Jurkat, Clone E6-1 (cell line): ENCODE measurements around the gene PCSK6. TPM values are rescaled to one million over a fixed set of nuclear protein-coding genes. Genes with fewer than 3 reads are reported as not detected.

Experiments
- DNase-seq: peaks from one replicate; pipeline ENCODE4 v3.0.0-alpha.2; 2011; ENCODE audit warnings: low read depth, low spot score
- H3K4me3 ChIP-seq: 2 replicates; pipeline ENCODE4 v1.5.1; 2011; ENCODE audit warnings: mild to moderate bottlenecking, low read length, control low read depth, moderate library complexity
- polyA plus RNA-seq: library from polyadenylated mRNA; unstranded; fragments of >200 nt; gene quantifications from one replicate; pipeline ENCODE4 v1.2.1, GENCODE V29; 2012; ENCODE audit warnings: missing spikeins; ENCODE audit not compliant: insufficient read length, insufficient read depth

Gene PCSK6
- 9.2 TPM for polyA plus RNA-seq

DNA sequence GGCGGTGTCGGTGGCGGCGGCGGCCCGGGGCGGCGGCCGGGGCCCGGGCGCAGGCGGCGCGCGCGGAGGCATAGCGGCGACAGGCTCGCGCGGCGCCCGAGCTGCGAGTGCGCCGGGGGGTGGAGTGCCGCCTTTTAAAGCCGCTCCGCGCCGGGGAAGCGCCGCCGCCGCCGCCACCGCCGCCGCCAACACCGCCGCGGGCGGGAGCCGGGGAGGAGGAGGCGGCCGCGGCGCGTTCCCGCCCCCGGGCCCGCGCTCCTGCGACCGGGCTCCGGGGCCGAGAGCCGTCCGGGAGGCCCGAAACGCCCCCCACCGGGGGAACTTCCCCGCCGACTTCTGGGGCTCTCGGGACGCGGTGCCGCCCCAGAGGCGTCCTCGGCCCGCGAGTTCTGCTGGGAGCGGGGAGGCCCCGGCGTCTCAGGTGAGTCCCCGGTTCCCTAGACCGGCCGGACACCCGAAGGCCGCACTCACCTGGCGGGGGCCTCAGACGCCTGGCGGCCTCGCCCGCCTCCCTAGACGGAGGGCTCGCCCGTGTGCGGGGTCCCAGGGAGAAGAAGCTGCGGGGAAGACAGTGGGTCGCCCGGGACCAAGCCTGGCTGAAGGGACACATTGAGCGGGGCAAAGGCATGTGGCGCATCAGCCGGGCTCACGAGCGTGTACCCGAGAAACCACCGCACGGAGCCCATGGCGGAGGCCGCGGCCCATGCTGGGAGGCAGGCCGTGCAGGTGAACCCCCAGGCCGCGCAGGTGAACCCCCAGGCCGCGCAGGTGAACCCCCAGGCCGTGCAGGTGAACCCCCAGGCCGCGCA is at the start of gene PCSK6:
Gene PCSK6 (minus strand): TSS at position 109 of the 809 bp plus-strand sequence. CDS start 37 bp downstream, at position 72.
- H3K4me3 ChIP-seq, result no peak within 1 kb of the TSS
- no peak for DNase-seq

DNA sequence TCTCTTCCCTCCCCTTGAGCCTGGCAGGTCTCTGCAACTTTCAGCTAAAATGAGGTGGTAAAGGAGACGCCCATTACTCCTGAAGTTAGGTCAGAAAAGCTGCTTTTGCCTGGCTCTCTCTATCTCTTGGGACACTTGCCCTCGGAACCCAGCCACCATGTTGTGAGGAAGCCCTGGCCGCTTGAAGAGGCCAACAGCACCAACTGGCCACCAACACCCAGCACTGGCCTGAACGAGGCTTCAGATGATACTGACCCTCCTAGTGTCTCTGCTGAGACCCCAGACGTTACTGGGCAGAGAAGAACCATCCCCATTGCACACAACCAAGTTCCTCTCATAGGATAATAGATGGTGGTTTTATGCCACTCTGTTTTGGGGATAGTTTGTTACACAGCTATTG is 49.5 kb upstream of the PCSK6 start:
- no peak for DNase-seq
- H3K4me3 ChIP-seq, result no peak overlapping the region

DNA sequence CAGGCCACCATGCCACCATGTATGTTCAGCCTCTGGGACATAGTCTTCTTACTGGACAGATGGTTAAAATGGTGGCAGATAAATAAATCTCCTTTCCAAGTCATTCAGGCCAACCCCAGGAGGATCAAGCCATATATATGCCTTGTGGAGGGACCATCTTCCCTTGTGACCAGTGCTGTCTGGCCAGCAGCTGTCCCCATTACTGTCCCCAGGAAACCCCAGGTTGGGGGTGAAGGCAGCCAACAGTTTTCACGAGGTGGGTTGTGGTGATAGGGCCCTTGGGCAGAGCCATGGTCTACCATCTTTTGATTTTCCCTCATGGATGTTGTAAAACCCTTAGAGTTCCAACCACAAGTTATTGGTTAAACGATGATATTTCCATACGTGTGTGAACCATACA is 48.7 kb upstream of the PCSK6 start:
- no peak for DNase-seq
- H3K4me3 ChIP-seq, result no peak overlapping the region

DNA sequence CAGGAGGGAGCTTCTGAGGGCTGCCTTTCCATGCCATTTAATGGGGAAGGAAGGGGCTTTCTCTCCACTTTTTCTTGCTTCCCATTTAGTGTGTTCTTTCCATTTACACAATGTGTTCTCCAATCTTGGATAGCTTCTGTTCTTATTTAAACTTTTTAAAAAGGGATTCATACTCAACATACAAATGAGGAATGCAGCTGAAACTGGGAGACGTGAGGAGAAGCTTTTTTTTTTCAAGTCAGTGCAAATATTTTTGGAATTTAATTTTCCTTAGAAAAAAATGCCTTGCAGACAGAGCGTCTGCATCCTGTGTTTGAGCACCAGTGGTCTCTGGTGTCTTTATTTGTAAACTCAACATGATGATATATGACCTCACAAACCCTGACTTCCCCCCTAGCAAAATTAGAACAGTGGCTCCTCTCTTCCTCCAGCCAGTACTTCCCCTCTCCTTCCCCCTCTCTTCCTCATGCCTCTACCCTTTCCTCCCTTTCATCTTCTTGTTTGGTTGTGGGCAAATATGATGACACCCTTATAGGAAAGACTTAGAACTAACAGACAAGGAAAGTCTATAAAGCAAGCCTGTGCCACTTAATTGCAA is 48.1 kb upstream of the PCSK6 start:
- no peak overlapping the region for H3K4me3 ChIP-seq
- no peak for DNase-seq

DNA sequence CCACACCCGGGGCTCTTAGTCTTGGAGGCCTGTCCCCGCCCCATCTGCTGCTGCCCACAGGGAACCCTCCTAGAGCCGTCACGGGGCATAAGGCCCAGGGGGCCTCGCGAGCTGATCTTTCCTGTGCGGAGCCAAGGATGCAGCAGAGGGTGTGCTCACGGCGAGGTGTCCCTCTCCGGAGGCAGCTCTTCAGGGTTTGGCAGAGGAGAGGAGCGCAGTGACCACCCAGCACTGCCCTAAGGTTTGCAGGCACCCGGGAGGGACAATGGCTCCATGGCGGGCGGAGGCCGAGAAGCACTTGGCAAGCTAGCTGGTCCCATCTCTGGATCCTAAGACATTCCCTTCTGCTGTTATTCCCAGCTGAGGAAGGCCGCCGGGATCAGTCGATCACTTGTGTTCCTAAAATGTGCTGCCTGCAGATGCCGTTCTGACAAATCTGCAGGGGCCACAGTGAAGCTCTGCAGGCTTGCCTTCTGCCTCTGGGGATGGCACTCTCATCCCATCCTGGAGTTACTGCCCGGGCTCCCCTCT is 47.4 kb upstream of the PCSK6 start:
- H3K4me3 ChIP-seq, result no peak overlapping the region
- no peak for DNase-seq

DNA sequence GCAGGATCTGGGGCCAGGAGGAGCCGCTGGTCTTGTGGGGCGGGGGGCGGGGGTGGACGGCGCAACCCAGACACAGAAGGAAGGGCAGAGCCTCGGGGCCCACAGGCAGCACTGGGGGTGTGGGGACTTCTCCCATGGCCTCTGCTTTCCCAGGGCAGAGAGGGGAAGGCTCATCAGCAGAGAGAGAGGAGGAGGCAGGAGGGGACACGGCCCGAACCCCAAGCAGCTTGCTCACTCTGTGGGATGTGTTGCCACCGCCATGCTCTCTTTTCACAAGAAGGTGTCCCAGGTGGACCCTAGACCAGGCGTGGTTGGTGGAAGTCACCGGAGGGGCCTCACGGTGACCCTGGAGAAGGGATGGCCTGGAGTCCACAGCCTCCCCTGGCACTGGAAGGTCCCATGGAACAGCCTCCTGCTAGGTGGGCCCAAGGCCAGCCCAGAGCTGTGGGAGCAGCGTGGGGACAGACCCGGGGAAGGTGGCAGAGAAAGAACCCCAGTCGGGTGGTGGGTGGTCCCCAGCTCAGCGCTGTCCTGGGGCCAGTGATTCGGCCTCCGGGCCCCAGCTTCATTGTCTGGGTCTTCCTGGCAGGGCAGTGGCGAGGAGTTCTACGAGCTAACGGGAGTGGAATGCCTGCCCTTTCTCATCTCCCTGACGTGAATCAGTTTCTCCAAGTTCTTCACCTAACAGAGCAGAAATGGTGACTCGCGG is 46.8 kb upstream of the PCSK6 start:
- DNase-seq, result no peak
- H3K4me3 ChIP-seq, result no peak overlapping the region

DNA sequence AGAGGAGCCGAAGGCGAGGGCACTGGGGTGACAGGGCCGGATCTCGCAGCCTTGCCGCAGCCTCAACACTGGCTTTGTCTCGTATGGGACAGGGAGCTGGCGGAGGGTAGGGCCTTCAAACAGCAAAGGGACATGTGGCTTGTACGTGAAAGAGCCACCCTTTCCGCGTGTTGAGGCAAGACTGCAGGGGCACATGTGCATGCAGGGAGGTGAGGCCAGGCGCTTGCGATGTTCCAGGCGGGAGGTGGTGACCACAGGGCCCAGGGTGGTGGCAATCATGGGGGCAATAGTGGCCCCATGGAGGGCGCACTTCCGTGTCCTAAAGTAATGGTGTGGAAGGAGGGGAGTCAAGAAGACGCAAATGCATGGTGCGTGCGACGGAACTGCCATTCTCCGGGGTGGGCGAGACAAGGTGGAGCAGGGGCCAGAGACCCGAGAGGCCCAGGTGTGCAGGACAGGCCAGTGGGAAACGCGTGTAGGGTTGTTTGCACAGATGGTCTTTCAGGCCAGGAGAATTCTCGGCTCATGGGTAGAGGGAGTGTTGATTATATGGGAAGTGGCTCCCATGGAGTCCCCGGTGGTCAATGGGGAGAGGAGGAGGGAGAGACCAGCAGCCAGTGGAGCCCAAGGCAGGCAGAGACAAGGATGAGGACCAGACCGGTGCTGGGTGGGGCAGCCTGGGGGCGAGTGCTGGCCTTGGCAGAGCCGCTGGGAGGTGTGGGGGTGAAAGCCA is 45.8 kb upstream of the PCSK6 start:
- H3K4me3 ChIP-seq, result no peak overlapping the region
- DNase-seq, result no peak

DNA sequence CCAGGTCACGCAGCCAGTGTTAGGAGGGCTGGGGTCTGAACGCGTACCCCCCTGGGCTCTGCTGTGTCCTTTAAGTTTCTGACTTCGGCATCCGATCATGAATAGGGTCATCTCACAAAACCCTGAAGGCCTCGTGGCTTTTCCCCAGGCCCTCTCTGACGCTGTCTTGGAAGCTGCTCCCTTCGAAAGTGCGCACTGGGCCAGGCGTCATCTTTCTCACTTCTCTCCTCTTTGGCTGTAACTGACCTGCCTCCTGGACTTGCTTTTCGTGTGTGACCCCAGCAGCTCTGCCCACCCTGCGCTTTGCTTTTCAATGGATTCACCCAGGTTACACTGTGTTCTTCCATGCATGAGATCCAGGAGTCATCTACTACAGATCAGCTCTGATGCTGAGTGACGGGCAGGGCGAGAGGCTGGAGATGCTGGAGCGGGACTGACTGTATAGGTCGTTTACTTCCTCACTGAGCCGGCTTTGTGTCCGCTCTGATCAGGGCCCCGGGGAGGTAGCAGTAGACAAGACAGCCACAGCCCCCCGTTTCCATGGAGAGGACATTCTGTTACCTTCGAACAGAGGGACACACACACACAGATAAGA is 45.0 kb upstream of the PCSK6 start:
- no peak overlapping the region for H3K4me3 ChIP-seq
- no peak for DNase-seq

DNA sequence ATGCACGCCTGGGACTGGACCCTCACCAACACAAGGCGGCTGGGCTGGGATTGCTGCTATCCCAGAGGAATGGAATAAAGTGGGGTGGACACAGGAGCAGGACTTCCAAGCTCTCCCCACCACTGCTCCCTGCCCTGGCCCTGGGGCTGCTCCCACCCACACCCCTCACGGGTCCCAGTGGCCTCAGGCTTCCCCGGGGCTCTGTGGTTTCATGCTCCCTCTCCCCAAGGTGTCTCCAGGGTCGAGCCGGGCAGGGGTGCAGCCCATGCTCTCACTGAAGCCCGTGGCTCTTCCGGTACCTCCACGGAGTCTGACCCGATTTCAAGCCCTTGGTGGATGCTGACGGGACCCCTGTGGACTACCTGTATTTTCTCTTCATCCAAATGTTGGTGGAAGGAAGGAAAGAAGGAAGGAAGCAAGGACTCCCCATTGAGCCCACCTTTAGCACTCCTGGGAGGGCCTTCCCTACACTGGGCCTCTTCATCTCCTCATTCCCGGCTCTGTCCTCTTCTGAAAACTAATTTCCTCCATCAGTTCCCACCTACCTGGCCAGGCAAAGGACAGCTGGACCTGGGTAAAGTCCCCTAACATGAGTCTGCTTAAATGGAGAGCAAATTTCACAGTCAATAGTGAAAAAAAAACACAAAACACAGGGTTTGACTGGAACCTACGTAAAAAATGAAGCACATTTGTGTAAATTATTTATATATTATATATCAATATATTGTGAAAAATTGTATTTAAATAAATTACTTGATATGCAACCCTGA is 44.0 kb upstream of the PCSK6 start:
- no peak for DNase-seq
- no peak overlapping the region for H3K4me3 ChIP-seq

DNA sequence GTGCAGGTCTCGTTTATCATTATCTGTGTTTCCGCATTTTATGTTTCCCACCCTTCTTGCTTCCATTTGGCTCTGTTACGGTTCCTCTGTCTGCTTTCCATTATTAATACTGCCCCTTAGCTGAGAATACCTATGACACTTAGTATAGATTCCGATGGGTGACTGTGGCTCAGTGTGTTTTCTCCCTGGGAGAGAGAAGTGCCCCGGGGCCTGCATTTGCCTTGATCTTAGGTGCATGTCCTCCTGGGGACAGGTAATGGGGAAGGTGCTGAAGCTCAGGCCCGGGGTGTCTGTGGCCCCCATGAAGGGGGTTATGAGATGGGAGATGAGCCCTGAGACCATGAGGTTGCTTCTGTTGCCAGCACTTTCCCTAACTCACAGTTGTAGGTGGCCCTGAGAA is 43.4 kb upstream of the PCSK6 start:
- no peak for DNase-seq
- H3K4me3 ChIP-seq, result no peak overlapping the region

DNA sequence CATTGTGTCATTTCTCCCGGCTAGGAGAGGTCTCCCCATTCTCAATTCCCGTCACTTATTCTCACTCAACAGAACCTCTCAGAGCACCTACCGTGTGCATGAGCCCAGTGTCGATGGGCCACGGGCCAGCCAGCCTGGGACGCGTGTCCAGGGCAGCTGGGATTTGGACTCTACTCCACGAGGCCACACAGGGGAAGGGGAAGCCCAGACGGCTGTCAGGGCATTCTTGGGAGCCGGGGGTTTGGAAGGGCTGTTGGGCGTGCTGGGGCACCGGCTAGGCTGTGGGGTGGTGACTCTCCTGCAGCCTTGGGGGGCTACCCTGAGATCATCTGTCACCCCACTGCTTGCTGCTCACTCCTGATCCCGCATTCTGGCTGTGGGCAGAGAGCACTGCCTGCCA is 41.7 kb upstream of the PCSK6 start:
- DNase-seq, result no peak

DNA sequence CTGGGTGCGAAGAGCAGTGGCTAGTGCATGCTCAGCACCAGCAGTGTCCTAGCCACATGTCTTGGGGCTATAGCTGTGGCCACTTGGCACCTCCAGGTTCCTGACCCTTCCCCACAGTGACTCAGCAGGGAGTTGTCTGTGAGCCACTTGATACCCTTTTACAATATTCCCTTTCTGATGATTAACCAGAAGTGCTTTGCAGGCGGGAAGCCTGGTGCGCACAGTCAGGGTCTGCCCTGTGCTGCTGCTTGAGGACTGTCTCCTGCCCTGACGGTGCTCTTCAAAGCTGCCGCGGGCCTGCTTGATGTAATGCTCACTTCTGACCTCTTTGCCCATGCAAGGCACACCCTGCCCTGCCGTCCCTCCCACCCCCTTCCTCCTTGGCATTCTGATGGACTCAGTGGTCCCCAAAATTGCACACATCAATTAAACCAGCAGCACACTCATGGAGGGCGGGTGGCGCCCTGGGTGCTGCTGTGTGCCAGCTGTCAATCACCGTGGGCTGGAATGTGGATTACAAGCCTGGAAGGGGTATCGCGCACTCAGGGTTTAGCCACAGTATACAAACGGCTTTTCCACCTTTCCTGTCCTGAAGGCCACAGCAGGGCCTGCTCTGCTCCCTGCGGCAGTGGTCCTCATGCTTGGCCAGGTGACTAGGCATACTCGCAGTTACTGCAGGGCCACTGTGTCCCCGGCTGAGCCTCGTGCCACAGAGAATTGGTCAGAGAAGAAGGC is 40.9 kb upstream of the PCSK6 start:
- no peak overlapping the region for H3K4me3 ChIP-seq
- DNase-seq, result no peak

More for the DNA sequence above, 41.7 kb upstream of the PCSK6 start:
- no peak overlapping the region for H3K4me3 ChIP-seq

DNA sequence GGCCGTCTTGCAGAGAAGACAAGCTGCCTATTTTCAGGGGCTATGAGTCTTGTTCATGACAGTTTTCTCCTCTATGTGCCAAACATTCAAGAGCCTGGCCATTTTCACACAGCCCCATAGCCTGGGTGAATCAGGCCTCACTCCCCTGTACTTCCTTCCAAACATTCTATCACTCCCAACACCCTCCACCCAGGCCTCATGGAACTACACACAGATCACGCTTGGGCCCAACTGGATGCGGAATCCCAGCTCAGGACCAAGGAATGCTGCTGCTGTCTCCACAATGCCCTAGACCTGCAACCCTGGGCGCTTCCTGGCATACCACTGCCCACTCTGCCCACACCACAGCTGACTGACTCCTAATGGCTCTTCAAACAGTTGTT is 39.4 kb upstream of the PCSK6 start:
- H3K4me3 ChIP-seq, result no peak overlapping the region
- DNase-seq, result no peak

DNA sequence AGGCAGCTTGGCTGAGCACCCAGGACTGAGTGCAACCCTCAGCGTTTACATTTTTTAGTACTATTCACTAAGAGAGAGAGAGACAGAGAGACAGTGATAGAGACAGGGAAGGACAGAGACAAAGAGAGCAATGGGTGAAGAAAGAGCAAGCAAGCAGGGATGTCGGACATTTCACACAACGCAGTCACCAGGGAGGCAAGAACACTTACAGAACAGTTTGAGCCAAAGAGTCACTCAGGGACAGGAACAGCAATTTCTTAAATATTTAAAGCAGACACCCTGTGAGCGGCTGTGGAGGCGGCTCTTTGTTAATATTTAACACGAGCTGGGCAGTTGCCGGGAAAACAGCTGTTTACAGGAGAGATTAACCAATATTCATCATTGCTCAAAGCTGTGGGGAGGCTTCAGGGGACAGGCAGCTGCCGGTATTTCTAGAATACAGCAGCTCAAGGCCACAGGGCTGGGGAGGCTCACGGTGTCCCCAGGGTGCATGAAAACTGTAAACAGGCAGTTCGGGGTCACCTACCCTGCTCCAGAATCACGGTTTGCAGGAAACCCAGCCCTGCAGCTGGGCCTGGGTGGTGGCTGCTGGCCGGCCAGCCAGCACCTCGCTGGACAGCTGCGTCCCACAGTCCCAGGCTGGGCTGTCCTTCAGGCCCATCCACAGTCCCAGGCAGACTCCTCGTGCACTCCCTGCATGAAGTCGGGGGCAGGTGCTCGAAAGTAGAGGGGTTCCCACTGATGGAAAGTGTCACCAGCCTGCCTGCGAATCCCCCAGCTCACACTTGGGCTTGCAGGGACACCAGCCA is 38.8 kb upstream of the PCSK6 start:
- no peak for DNase-seq
- no peak overlapping the region for H3K4me3 ChIP-seq

DNA sequence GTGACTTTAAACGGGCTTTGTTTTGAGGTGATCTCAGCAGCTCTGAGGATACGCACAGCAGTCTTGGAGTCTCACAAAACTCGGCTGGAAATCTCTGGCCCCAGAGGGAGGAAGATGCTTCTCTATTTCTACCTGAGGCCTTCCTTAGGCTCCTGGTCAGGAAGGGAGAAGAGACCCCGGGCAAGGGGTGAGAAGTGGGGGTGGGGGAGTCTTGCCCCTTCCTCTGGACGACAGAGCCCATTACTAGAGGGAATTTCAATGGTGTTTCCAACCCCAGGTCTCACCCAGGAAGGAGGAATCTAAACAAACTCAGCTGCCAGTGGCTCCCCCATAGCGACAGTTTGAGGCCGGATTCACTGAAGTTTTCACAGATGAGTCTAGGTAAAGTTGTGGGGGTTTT is 37.4 kb upstream of the PCSK6 start:
- no peak overlapping the region for H3K4me3 ChIP-seq
- no peak for DNase-seq

DNA sequence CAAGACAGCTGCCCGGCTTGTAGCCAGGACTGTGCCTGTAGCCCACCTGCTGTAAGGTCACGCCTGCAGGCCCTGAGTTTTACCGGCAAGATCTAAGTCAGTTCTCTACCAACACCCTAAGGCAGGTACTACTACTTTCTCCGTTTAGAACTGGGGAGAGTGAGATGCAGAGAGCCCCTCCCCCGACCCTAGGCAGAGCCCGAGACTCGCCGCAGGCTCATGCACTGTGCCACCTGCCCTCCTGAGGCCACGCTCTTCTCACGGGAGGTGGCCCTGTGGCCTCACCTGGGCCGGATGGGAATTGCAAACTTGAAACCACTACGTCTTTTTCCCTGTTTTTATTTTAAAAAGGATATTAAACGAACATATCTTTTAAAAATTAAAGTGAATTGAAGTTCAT is 36.9 kb upstream of the PCSK6 start:
- H3K4me3 ChIP-seq, result no peak overlapping the region
- no peak for DNase-seq

DNA sequence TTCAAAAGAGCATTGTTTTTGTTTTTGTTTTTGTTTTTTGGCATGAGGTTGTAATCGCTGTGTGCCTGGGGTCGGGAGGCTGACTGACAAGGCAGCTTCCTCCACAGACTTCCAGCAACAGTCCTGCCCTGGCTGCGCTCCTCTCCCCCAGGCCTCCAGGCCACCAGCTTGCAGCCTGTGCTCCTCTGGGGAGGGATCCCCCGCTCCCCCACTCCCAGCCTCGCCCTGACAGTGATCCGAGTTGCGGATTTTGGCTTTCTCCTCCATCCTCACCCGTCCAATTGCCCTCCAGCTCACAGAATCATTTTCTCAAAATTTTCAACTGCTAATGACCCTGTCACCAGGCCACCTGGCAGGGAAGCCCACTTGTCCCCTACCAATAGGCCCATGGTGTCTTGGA is 36.5 kb upstream of the PCSK6 start:
- no peak for DNase-seq
- no peak overlapping the region for H3K4me3 ChIP-seq
